NCI-H1694 (cell line): ENCODE measurements around the gene TMEM158.

Experiments used
- DNase-seq: peaks from one replicate; lab custom pipeline; 2025; lab: John Stamatoyannopoulos, UW

The TMEM158 gene

GRCh38 chr3:45226206-45226915, at the start of gene TMEM158:
TSS of gene TMEM158 (minus strand) at chr3:45226287. CDS start at chr3:45226027, 260 bp downstream.
- no peak for DNase-seq

- no peak for DNase-seq
Observed at GRCh38 chr3:45275006-45275704, 49.1 kb upstream of the TMEM158 start.

- DNase-seq = no peak
Observed at GRCh38 chr3:45273681-45274515, 47.8 kb upstream of the TMEM158 start.

- no peak for DNase-seq
Observed at GRCh38 chr3:45272828-45273470, 46.9 kb upstream of the TMEM158 start.

GRCh38 chr3:45272032-45272810, 46.1 kb upstream of the TMEM158 start:
- no peak for DNase-seq

- no peak for DNase-seq
Observed at GRCh38 chr3:45269952-45270351, 43.9 kb upstream of the TMEM158 start.

GRCh38 chr3:45267097-45267496, 41.0 kb upstream of the TMEM158 start:
- no peak for DNase-seq

GRCh38 chr3:45261333-45262110, 35.4 kb upstream of the TMEM158 start:
- no peak for DNase-seq

GRCh38 chr3:45259133-45259532, 33.0 kb upstream of the TMEM158 start:
- no peak for DNase-seq

- no peak for DNase-seq
Observed at GRCh38 chr3:45258317-45258716, 32.2 kb upstream of the TMEM158 start.

GRCh38 chr3:45253316-45253715, 27.2 kb upstream of the TMEM158 start:
- no peak for DNase-seq

GRCh38 chr3:45252826-45253225, 26.7 kb upstream of the TMEM158 start:
- no peak for DNase-seq

- DNase-seq = no peak
Observed at GRCh38 chr3:45249391-45249790, 23.3 kb upstream of the TMEM158 start.

GRCh38 chr3:45246241-45246640, 20.2 kb upstream of the TMEM158 start:
- DNase-seq = no peak

- peak; percentile 36 for DNase-seq
Observed at GRCh38 chr3:45244356-45244755, 18.3 kb upstream of the TMEM158 start.

- no peak for DNase-seq
Observed at GRCh38 chr3:45241206-45241605, 15.1 kb upstream of the TMEM158 start.

GRCh38 chr3:45240292-45240691, 14.2 kb upstream of the TMEM158 start:
- no peak for DNase-seq

GRCh38 chr3:45239254-45239653, 13.2 kb upstream of the TMEM158 start:
- no peak for DNase-seq

- DNase-seq = no peak
Observed at GRCh38 chr3:45236964-45237363, 10.9 kb upstream of the TMEM158 start.

- DNase-seq = no peak
Observed at GRCh38 chr3:45235409-45235808, 9.3 kb upstream of the TMEM158 start.

GRCh38 chr3:45234250-45234649, 8.2 kb upstream of the TMEM158 start:
- no peak for DNase-seq
